Measurements from ENCODE around the gene COBL. TPM values are rescaled to one million over a fixed set of nuclear protein-coding genes. Genes with fewer than 3 reads are reported as not detected.

The COBL gene
- total and polyA plus RNA-seq, 8 donors, result 7.4 to 32.0 (median 16.8) TPM

DNA sequence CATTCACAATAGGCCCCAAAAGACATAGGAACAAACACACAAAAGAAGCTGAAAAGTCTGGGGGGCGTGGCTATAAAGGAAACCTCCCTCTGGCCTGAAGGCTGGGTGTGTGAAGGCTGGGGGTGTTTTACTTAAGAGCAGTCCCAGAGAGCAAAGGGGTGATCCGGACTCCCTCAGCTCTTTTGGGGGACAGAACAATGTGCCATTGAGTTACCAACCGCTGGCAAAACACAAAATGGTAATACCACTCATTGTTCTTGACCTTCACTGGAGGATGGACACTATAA, 189.0 kb downstream of the COBL start:
- intact Hi-C loops (cut with DNase I), result no loop called here
- WGBS, 2 donors, result 61 to 77% methylated on average over 3 of the region's 3 CpGs
- Histone ChIP-seq H3K27ac (no peak overlapping the region), H3K4me1 (no peaks in the 10 kb centered on the region), H3K9me3 (no peaks in the 10 kb centered on the region), H3K4me3 (no peak overlapping the region), H3K36me3 (no peaks in the 10 kb centered on the region), H3K27me3 (no peaks in the 10 kb centered on the region)
- FAIRE-seq (no peak), DNase-seq (no peak), ATAC-seq (no peak)
- TF ChIP-seq, protein P1, sequence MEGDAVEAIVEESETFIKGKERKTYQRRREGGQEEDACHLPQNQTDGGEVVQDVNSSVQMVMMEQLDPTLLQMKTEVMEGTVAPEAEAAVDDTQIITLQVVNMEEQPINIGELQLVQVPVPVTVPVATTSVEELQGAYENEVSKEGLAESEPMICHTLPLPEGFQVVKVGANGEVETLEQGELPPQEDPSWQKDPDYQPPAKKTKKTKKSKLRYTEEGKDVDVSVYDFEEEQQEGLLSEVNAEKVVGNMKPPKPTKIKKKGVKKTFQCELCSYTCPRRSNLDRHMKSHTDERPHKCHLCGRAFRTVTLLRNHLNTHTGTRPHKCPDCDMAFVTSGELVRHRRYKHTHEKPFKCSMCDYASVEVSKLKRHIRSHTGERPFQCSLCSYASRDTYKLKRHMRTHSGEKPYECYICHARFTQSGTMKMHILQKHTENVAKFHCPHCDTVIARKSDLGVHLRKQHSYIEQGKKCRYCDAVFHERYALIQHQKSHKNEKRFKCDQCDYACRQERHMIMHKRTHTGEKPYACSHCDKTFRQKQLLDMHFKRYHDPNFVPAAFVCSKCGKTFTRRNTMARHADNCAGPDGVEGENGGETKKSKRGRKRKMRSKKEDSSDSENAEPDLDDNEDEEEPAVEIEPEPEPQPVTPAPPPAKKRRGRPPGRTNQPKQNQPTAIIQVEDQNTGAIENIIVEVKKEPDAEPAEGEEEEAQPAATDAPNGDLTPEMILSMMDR (IDR thresholded peaks at IDR 0.05), result no peak

DNA sequence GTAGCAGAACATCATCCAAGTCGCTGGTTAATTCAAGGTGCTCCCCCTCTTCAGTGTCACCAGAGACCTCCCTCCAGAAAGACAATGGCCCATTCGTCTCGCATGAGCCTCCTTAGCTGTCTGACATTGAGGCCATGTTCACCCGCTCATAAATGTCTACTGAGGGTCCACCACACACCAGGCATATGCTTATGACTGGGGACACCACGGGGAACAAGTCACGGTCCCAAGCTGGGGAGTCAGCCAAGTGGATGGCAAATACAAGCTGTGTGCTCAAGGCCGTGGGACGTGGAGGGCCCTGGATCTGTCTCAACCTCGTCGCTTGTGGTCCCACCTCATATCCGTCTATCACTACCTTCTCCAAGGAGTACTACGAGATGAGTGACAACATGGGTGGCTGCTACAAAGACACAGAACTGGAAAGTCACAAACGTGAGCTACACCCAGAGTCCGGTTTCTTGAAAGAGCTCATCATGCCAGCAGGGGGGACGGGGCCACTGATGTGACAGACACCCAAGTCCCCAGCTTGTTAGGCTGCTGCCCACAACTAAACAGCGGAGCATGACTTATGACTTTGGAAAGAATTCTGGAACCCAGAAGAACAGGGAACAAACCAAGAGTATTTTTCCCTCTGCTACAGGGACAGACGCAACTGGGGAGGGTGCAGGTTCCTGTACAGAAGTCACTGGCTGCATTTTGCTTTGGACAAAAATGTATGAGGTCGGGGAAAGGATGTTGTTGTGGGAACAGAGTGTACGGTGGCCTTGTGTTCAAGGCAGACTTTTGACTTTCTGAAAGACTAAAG, 189.6 kb downstream of the COBL start:
- TF ChIP-seq, protein P1 (IDR thresholded peaks at IDR 0.05), result no peak
- DNase-seq (no peak), FAIRE-seq (no peak), ATAC-seq (no peak)
- H3K36me3 ChIP-seq, result no peaks in the 10 kb centered on the region
- H3K4me1 ChIP-seq, result no peaks in the 10 kb centered on the region
- WGBS, 2 donors, result 90 to 93% methylated on average over 19 of the region's 19 CpGs
- H3K27ac ChIP-seq, result no peak overlapping the region
- no peaks in the 10 kb centered on the region for H3K27me3 ChIP-seq
- H3K4me3 ChIP-seq, result no peak overlapping the region
- intact Hi-C loops (cut with DNase I), result no loop called here
- no peaks in the 10 kb centered on the region for H3K9me3 ChIP-seq

DNA sequence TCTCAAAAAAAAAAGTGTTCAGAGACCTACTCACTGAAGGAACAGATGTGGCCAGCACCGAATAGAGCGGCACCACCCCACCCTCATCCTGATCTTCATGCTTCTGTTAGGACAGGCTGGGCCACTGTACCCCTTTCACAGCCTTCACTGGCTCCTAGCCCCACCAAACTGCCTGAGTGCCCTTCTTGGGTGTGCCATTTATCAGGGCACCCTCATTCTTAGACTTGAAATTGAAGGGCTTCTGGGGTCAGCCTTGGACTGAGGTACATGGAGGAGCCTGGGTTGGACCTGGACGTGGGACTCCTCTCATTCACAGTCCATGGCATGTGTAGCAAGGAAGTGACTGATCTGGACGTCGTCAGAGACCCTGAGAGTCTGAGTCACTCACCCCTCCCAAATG, 190.3 kb downstream of the COBL start:
- FAIRE-seq (no peak), ATAC-seq (no peak), DNase-seq (no peak)
- H3K4me1 ChIP-seq, result no peaks in the 10 kb centered on the region
- no peak overlapping the region for H3K27ac ChIP-seq
- intact Hi-C loops (cut with DNase I), result no loop called here
- H3K27me3 ChIP-seq, result no peaks in the 10 kb centered on the region
- H3K36me3 ChIP-seq, result no peaks in the 10 kb centered on the region
- TF ChIP-seq, protein P1 (IDR thresholded peaks at IDR 0.05), result no peak
- H3K4me3 ChIP-seq, result no peak overlapping the region
- no peaks in the 10 kb centered on the region for H3K9me3 ChIP-seq
- 92 to 93% methylated on average over 5 of the region's 5 CpGs for WGBS, 2 donors

DNA sequence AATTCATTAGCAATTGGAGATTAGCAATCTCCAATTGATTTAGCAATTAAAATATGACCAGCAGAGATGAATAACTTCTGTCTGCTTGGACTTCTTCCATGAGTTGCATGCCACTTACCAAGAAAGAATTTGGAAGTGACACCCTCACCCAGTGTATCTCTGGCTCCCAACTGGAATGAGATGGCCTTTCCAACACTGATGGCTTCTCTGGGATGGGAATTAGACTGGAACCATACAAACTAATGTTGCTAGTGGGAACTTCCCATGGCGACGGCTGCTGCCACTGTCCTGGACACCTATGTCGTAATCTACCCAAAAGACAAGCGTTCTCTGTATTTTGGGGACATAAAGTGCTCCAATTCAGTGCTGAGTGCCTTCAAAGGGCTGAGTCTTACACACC, 192.3 kb downstream of the COBL start:
- DNase-seq (no peak), FAIRE-seq (no peak), ATAC-seq (no peak)
- Histone ChIP-seq H3K27ac (no peak overlapping the region), H3K27me3 (no peaks in the 10 kb centered on the region), H3K36me3 (no peaks in the 10 kb centered on the region), H3K4me3 (no peak overlapping the region), H3K4me1 (no peaks in the 10 kb centered on the region), H3K9me3 (no peaks in the 10 kb centered on the region)
- intact Hi-C loops (cut with DNase I), result no loop called here
- TF ChIP-seq, protein P1 (IDR thresholded peaks at IDR 0.05), result no peak
- whole genome bisulfite sequencing, 2 donors, result 70 to 90% methylated on average over 4 of the region's 4 CpGs

DNA sequence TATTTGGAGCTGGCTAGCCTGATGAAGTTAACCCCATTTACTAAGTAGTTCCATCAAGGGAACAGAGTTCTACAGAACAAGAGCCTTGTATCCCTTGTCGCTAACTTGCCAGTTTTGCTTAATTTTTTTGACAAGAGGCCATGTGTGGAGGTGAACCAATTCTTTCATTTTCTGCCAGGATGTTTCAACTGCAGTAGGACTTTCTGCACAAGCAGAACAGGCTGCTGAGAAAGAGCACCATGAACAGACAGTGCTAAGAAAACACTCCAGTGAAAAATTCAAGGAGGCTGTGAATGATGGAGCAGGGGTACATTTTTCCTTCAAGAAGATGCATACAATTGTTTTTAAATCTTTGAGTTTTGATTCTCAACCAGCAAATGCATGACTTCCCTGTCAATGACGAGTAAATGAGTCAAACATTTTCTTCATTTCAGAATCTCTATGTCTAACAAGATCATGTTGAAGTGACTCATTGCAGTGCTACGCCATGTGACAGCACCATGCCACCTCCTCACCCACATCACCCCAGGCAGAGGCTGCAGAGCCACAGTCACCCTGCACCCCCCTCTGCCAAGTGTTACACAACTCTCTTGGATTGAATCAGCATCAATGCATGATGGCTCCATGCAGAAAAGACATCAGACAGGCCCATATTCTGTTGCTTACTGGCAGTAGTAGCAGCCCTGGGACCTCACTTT, 193.1 kb downstream of the COBL start:
- intact Hi-C loops (cut with DNase I), result no loop called here
- 87 to 98% methylated on average over 3 of the region's 3 CpGs for WGBS, 2 donors
- no peaks in the 10 kb centered on the region for H3K27me3 ChIP-seq
- no peak for FAIRE-seq
- H3K4me1 ChIP-seq, result no peaks in the 10 kb centered on the region
- TF ChIP-seq, protein P1 (IDR thresholded peaks at IDR 0.05), result no peak
- no peak for DNase-seq
- H3K9me3 ChIP-seq, result no peaks in the 10 kb centered on the region
- no peak overlapping the region for H3K4me3 ChIP-seq
- peak in 3 of 4 donors; percentile 27 to 69 (median 34) for ATAC-seq
- no peaks in the 10 kb centered on the region for H3K36me3 ChIP-seq
- H3K27ac ChIP-seq, result no peak overlapping the region
